Right renal pelvis (tissue), 4 donors: ENCODE data around the gene C22orf15. TPM values are rescaled to one million over a fixed set of nuclear protein-coding genes. Genes with fewer than 3 reads are reported as not detected.
"Not testable (repeated sequence)": the region's sequence is repeated elsewhere in the genome, so short reads cannot be mapped to it uniquely, and the experiment has no call there.

Source experiments
- DNase-seq, 4 donors: peaks; one replicate each; pipeline ENCODE4 v3.0.0-alpha.2; 2013; ENCODE audit warnings: low read depth in 4 of 4, low spot score in 3 of 4, missing footprints in 1 of 4
- polyA plus RNA-seq, 4 donors: library from polyadenylated mRNA; unstranded; fragments of 120-200 nt; gene quantifications; one replicate each; pipeline ENCODE4 v1.2.1, GENCODE V29; 2013; ENCODE audit not compliant: insufficient read length in 4 of 4

Gene C22orf15
- polyA plus RNA-seq, result 1 to 10 TPM; 2.3 to 3.5 (median 2.5) TPM

- no peak for DNase-seq
These were observed at the start of gene C22orf15 for GRCh38 chr22:23762842-23763578. TSS of gene C22orf15 (plus strand) at chr22:23762990. CDS start at chr22:23763307, 317 bp downstream.

- DNase-seq, result no peak
These were observed 48.8 kb upstream of the C22orf15 start for GRCh38 chr22:23713696-23714595.

- no peak for DNase-seq
These were observed 47.9 kb upstream of the C22orf15 start for GRCh38 chr22:23714596-23715578.

- DNase-seq, result no peak
These were observed 46.9 kb upstream of the C22orf15 start for GRCh38 chr22:23715806-23716375.

- DNase-seq, result peak; percentile 76 to 85 (median 80)
These were observed 45.7 kb upstream of the C22orf15 start for GRCh38 chr22:23716811-23717801.

GRCh38 chr22:23718371-23719165, 44.2 kb upstream of the C22orf15 start:
- no peak for DNase-seq

- no peak for DNase-seq
These were observed 41.9 kb upstream of the C22orf15 start for GRCh38 chr22:23720855-23721254.

- DNase-seq, result no peak
These were observed 40.6 kb upstream of the C22orf15 start for GRCh38 chr22:23722160-23722559.

- DNase-seq, result no peak
These were observed 40.1 kb upstream of the C22orf15 start for GRCh38 chr22:23722724-23723123.

GRCh38 chr22:23728108-23728507, 34.7 kb upstream of the C22orf15 start:
- not testable (repeated sequence) for DNase-seq

GRCh38 chr22:23737696-23738095, 25.1 kb upstream of the C22orf15 start:
- no peak for DNase-seq

- no peak for DNase-seq
These were observed 20.1 kb upstream of the C22orf15 start for GRCh38 chr22:23742505-23743264.

- DNase-seq, result no peak
These were observed 19.5 kb upstream of the C22orf15 start for GRCh38 chr22:23743303-23743705.

- no peak for DNase-seq
These were observed 18.8 kb upstream of the C22orf15 start for GRCh38 chr22:23744001-23744400.

GRCh38 chr22:23744485-23744884, 18.3 kb upstream of the C22orf15 start:
- no peak for DNase-seq

- no peak for DNase-seq
These were observed 17.0 kb upstream of the C22orf15 start for GRCh38 chr22:23745791-23746190.

- no peak for DNase-seq
These were observed 12.9 kb upstream of the C22orf15 start for GRCh38 chr22:23749841-23750301.
